Esophagus squamous epithelium (tissue), 5 donors: ENCODE results near the gene NEUROG1. TPM values are rescaled to one million over a fixed set of nuclear protein-coding genes. Genes with fewer than 3 reads are reported as not detected.
"Not testable (repeated sequence)": the region's sequence is repeated elsewhere in the genome, so short reads cannot be mapped to it uniquely, and the experiment has no call there.

Experiments
- DNase-seq: peaks from one replicate; lab custom pipeline; 2025; lab: John Stamatoyannopoulos, UW
- H3K27ac ChIP-seq, 4 donors: fragments of 200-600 bp; sonication (generic); one replicate each; pipeline ENCODE4 v1.5.1; 2016 to 2019; ENCODE audit warnings: mild to moderate bottlenecking in 1 of 4
- H3K27me3 ChIP-seq, 4 donors: fragments of 200-600 bp; sonication (generic); 1 replicate in 3 of 4; 2 replicates in 1 of 4; pipeline versions ENCODE4 v1.5.1 to v1.6.0; 2017 to 2021; ENCODE audit warnings: antibody characterized with exemption in 1 of 4
- H3K36me3 ChIP-seq, 3 donors: fragments of 200-600 bp; sonication (generic); one replicate each; pipeline ENCODE4 v1.5.1; 2016 to 2019
- H3K4me1 ChIP-seq, 3 donors: fragments of 200-600 bp; sonication (generic); one replicate each; pipeline ENCODE4 v1.5.1; 2017 to 2019
- H3K4me3 ChIP-seq, 4 donors: fragments of 200-600 bp; sonication (generic); 1 replicate in 3 of 4; 2 replicates in 1 of 4; pipeline ENCODE4 v1.5.1; 2016 to 2019; ENCODE audit warnings: mild to moderate bottlenecking in 2 of 4, moderate library complexity in 1 of 4
- H3K9me3 ChIP-seq, 3 donors: fragments of 200-600 bp; sonication (generic); one replicate each; pipeline ENCODE4 v1.5.1; 2016 to 2019
- CTCF ChIP-seq, 6 experiments: fragments of 450-650 bp in 4 of 6; fragments of 200-600 bp in 2 of 6; sonication (generic) in 2 of 6; IDR thresholded peaks; one replicate each; pipeline ENCODE4 v1.5.1; 2016 to 2019; ENCODE audit warnings: antibody characterized with exemption in 6 of 6, mild to moderate bottlenecking in 4 of 6, moderate library complexity in 4 of 6
- POLR2A ChIP-seq, 4 donors: fragments of 450-650 bp; IDR thresholded peaks; one replicate each; pipeline ENCODE4 v1.6.1; 2017; ENCODE audit warnings: antibody characterized with exemption in 4 of 4, mild to moderate bottlenecking in 4 of 4, moderate library complexity in 3 of 4
- WGBS, 2 donors: methylation state at CpG; one replicate each; pipeline ENCODE4 v1.1.5; 2018; 5-methylcytosine and 5-hydroxymethylcytosine counted together
- intact Hi-C: fragments of 100-400 bp; cut with DNase I; formaldehyde crosslinking; loops from one replicate; pipeline ENCODE4 v1.15.0; 2022
- total RNA-seq, 4 donors: library from RNA; depleted of rRNA; stranded (reverse); fragments of >200 nt; gene quantifications; one replicate each; pipeline ENCODE4 v1.1.0, GENCODE V29; 2016
- donor health status: DM: yes; HTN: yes; CAD: no.

The NEUROG1 gene
- total RNA-seq, 4 donors from 2014 or later = not detected

- Histone ChIP-seq H3K9me3 (no peaks in the 10 kb centered on the region), H3K36me3 (no peaks in the 10 kb centered on the region), H3K4me1 (peaks cover 12 to 26% (median 12%) of the 10 kb centered on the region in 3 donors), H3K27ac (no peak overlapping the region), H3K4me3 (peak overlapping the region in 2 of 4 donors; percentile 33 to 54), H3K27me3 (peaks cover 11 to 100% (median 15%) of the 10 kb centered on the region in 4 donors)
- TF ChIP-seq POLR2A (IDR thresholded peaks at IDR 0.05) (no peak), CTCF (IDR thresholded peaks at IDR 0.05) (no peak)
- intact Hi-C loops = no loop called here
- 24 to 44% methylated on average over 11 to 33 of the region's 61 CpGs for WGBS, 2 donors
- DNase-seq = no peak
Measured at GRCh38 chr5:135534609-135535419, 950 bp downstream of the NEUROG1 start.

GRCh38 chr5:135533794-135534193 is 2.0 kb downstream of the NEUROG1 start:
- Histone ChIP-seq H3K4me3 (no peak overlapping the region), H3K27ac (no peak overlapping the region), H3K27me3 (peaks cover 11 to 99% (median 15%) of the 10 kb centered on the region in 4 donors), H3K36me3 (no peaks in the 10 kb centered on the region), H3K9me3 (no peaks in the 10 kb centered on the region), H3K4me1 (peaks cover 12 to 21% (median 12%) of the 10 kb centered on the region in 3 donors)
- 34 to 70% methylated on average over 3 of the region's 3 CpGs for WGBS, 2 donors
- DNase-seq = no peak
- intact Hi-C loops = no loop called here
- TF ChIP-seq CTCF (IDR thresholded peaks at IDR 0.05) = no peak
- TF ChIP-seq POLR2A (IDR thresholded peaks at IDR 0.05) = no peak

- WGBS, 2 donors = 10 to 38% methylated on average over 3 of the region's 3 CpGs
- Histone ChIP-seq H3K4me3 (no peak overlapping the region), H3K9me3 (no peaks in the 10 kb centered on the region), H3K4me1 (peaks cover 12 to 21% (median 12%) of the 10 kb centered on the region in 3 donors), H3K36me3 (no peaks in the 10 kb centered on the region), H3K27me3 (peaks cover 11 to 95% (median 15%) of the 10 kb centered on the region in 4 donors), H3K27ac (no peak overlapping the region)
- intact Hi-C loops = no loop called here
- DNase-seq = no peak
- no peak for TF ChIP-seq POLR2A (IDR thresholded peaks at IDR 0.05)
- TF ChIP-seq CTCF (IDR thresholded peaks at IDR 0.05) = no peak
Measured at GRCh38 chr5:135533334-135533733, 2.4 kb downstream of the NEUROG1 start.

- H3K36me3 ChIP-seq, intact Hi-C loops, H3K27ac ChIP-seq, H3K4me1 ChIP-seq, H3K9me3 ChIP-seq, DNase-seq, H3K4me3 ChIP-seq: not testable (repeated sequence)
- 77 to 94% methylated on average over 5 of the region's 5 CpGs for WGBS, 2 donors
- H3K27me3 ChIP-seq = peaks cover 0 to 70% (median 2%) of the 10 kb centered on the region in 4 donors
Measured at GRCh38 chr5:135529576-135529975, 6.2 kb downstream of the NEUROG1 start.

- Histone ChIP-seq H3K27ac (no peak overlapping the region), H3K27me3 (peaks cover 0 to 60% (median 0%) of the 10 kb centered on the region in 4 donors), H3K9me3 (no peaks in the 10 kb centered on the region), H3K36me3 (no peaks in the 10 kb centered on the region), H3K4me3 (no peak overlapping the region), H3K4me1 (no peaks in the 10 kb centered on the region)
- intact Hi-C loops = no loop called here
- DNase-seq = no peak
- no peak for TF ChIP-seq POLR2A (IDR thresholded peaks at IDR 0.05)
- TF ChIP-seq CTCF (IDR thresholded peaks at IDR 0.05) = no peak
Measured at GRCh38 chr5:135526924-135527323, 8.8 kb downstream of the NEUROG1 start.
